Activated naive CD4-positive, alpha-beta T cell treated with anti-CD3 and anti-CD28 coated beads, Interleukin-2, amount 50 U/mL, for 24 hours (primary cell): ENCODE measurements around the gene MGMT.

Source experiments
- H3K27ac Mint-ChIP-seq: one replicate; pipeline ENCODE4 v1.8.0; 2021; ENCODE audit warnings: mild to moderate bottlenecking, mixed read lengths
- H3K27me3 Mint-ChIP-seq: one replicate; pipeline ENCODE4 v1.8.0; 2021; ENCODE audit warnings: mixed read lengths
- H3K36me3 Mint-ChIP-seq: one replicate; pipeline ENCODE4 v1.8.0; 2021; ENCODE audit warnings: mixed read lengths
- H3K4me1 Mint-ChIP-seq: one replicate; pipeline ENCODE4 v1.8.0; 2021; ENCODE audit warnings: mixed read lengths
- H3K4me3 Mint-ChIP-seq: one replicate; pipeline ENCODE4 v1.8.0; 2021; ENCODE audit warnings: mild to moderate bottlenecking, mixed read lengths
- H3K9me3 Mint-ChIP-seq: one replicate; pipeline ENCODE4 v1.8.0; 2021; ENCODE audit warnings: mixed read lengths

Gene MGMT

GRCh38 chr10:129594811-129595210, 127.8 kb downstream of the MGMT start:
- H3K4me1 Mint-ChIP-seq = no peaks in the 10 kb centered on the region
- no peak overlapping the region for H3K4me3 Mint-ChIP-seq
- peaks cover 35% of the 10 kb centered on the region for H3K36me3 Mint-ChIP-seq
- H3K27ac Mint-ChIP-seq = no peak overlapping the region
- H3K27me3 Mint-ChIP-seq = no peaks in the 10 kb centered on the region
- peaks cover 5% of the 10 kb centered on the region for H3K9me3 Mint-ChIP-seq

GRCh38 chr10:129598413-129598812, 131.4 kb downstream of the MGMT start:
- H3K27me3 Mint-ChIP-seq = no peaks in the 10 kb centered on the region
- no peaks in the 10 kb centered on the region for H3K4me1 Mint-ChIP-seq
- H3K4me3 Mint-ChIP-seq = no peak overlapping the region
- H3K9me3 Mint-ChIP-seq = peaks cover 5% of the 10 kb centered on the region
- peaks cover 20% of the 10 kb centered on the region for H3K36me3 Mint-ChIP-seq
- no peak overlapping the region for H3K27ac Mint-ChIP-seq

GRCh38 chr10:129599160-129599559, 132.1 kb downstream of the MGMT start:
- H3K36me3 Mint-ChIP-seq = peaks cover 19% of the 10 kb centered on the region
- no peaks in the 10 kb centered on the region for H3K4me1 Mint-ChIP-seq
- H3K9me3 Mint-ChIP-seq = peaks cover 5% of the 10 kb centered on the region
- H3K27ac Mint-ChIP-seq = no peak overlapping the region
- H3K4me3 Mint-ChIP-seq = no peak overlapping the region
- no peaks in the 10 kb centered on the region for H3K27me3 Mint-ChIP-seq

- H3K36me3 Mint-ChIP-seq = peaks cover 16% of the 10 kb centered on the region
- H3K4me1 Mint-ChIP-seq = peaks cover 4% of the 10 kb centered on the region
- no peaks in the 10 kb centered on the region for H3K27me3 Mint-ChIP-seq
- H3K27ac Mint-ChIP-seq = no peak overlapping the region
- H3K4me3 Mint-ChIP-seq = no peak overlapping the region
- H3K9me3 Mint-ChIP-seq = no peaks in the 10 kb centered on the region
Measured at GRCh38 chr10:129601737-129602136, 134.7 kb downstream of the MGMT start.

- Mint-ChIP-seq H3K27ac (no peak overlapping the region), H3K9me3 (no peaks in the 10 kb centered on the region), H3K36me3 (peaks cover 18% of the 10 kb centered on the region), H3K4me3 (no peak overlapping the region), H3K27me3 (no peaks in the 10 kb centered on the region), H3K4me1 (peaks cover 4% of the 10 kb centered on the region)
Measured at GRCh38 chr10:129602938-129603535, 136.0 kb downstream of the MGMT start.

GRCh38 chr10:129604333-129605032, 137.4 kb downstream of the MGMT start:
- peaks cover 17% of the 10 kb centered on the region for H3K36me3 Mint-ChIP-seq
- H3K27ac Mint-ChIP-seq = no peak overlapping the region

GRCh38 chr10:129605266-129605985, 138.4 kb downstream of the MGMT start:
- H3K4me1 Mint-ChIP-seq = peaks cover 4% of the 10 kb centered on the region
- H3K27ac Mint-ChIP-seq = no peak overlapping the region
- H3K4me3 Mint-ChIP-seq = no peak overlapping the region
- H3K36me3 Mint-ChIP-seq = peaks cover 19% of the 10 kb centered on the region
- no peaks in the 10 kb centered on the region for H3K9me3 Mint-ChIP-seq
- no peaks in the 10 kb centered on the region for H3K27me3 Mint-ChIP-seq

More at GRCh38 chr10:129604333-129605032, 137.4 kb downstream of the MGMT start:
- no peaks in the 10 kb centered on the region for H3K9me3 Mint-ChIP-seq
- H3K4me1 Mint-ChIP-seq = peaks cover 4% of the 10 kb centered on the region
- H3K27me3 Mint-ChIP-seq = no peaks in the 10 kb centered on the region
- no peak overlapping the region for H3K4me3 Mint-ChIP-seq

GRCh38 chr10:129605986-129606518, 139.0 kb downstream of the MGMT start:
- Mint-ChIP-seq H3K27me3 (no peaks in the 10 kb centered on the region), H3K27ac (no peak overlapping the region), H3K9me3 (no peaks in the 10 kb centered on the region), H3K4me3 (no peak overlapping the region), H3K4me1 (peaks cover 4% of the 10 kb centered on the region), H3K36me3 (peaks cover 24% of the 10 kb centered on the region)

- Mint-ChIP-seq H3K27ac (no peak overlapping the region), H3K9me3 (no peaks in the 10 kb centered on the region)
Measured at GRCh38 chr10:129607607-129608109, 140.6 kb downstream of the MGMT start.

GRCh38 chr10:129608653-129609052, 141.6 kb downstream of the MGMT start:
- peaks cover 27% of the 10 kb centered on the region for H3K36me3 Mint-ChIP-seq
- peaks cover 4% of the 10 kb centered on the region for H3K4me1 Mint-ChIP-seq
- H3K27me3 Mint-ChIP-seq = no peaks in the 10 kb centered on the region
- no peak overlapping the region for H3K4me3 Mint-ChIP-seq
- no peak overlapping the region for H3K27ac Mint-ChIP-seq
- no peaks in the 10 kb centered on the region for H3K9me3 Mint-ChIP-seq

More at GRCh38 chr10:129607607-129608109, 140.6 kb downstream of the MGMT start:
- Mint-ChIP-seq H3K4me1 (peaks cover 4% of the 10 kb centered on the region), H3K36me3 (peaks cover 28% of the 10 kb centered on the region), H3K27me3 (no peaks in the 10 kb centered on the region), H3K4me3 (no peak overlapping the region)

- H3K4me3 Mint-ChIP-seq = no peak overlapping the region
- no peaks in the 10 kb centered on the region for H3K9me3 Mint-ChIP-seq
- H3K4me1 Mint-ChIP-seq = peaks cover 4% of the 10 kb centered on the region
- H3K27ac Mint-ChIP-seq = no peak overlapping the region
- peaks cover 22% of the 10 kb centered on the region for H3K36me3 Mint-ChIP-seq
- H3K27me3 Mint-ChIP-seq = no peaks in the 10 kb centered on the region
Measured at GRCh38 chr10:129609551-129609950, 142.5 kb downstream of the MGMT start.

GRCh38 chr10:129612481-129613109, 145.6 kb downstream of the MGMT start:
- no peaks in the 10 kb centered on the region for H3K27me3 Mint-ChIP-seq
- H3K36me3 Mint-ChIP-seq = peaks cover 27% of the 10 kb centered on the region
- peaks cover 7% of the 10 kb centered on the region for H3K9me3 Mint-ChIP-seq
- no peak overlapping the region for H3K4me3 Mint-ChIP-seq
- H3K4me1 Mint-ChIP-seq = peaks cover 4% of the 10 kb centered on the region
- no peak overlapping the region for H3K27ac Mint-ChIP-seq

GRCh38 chr10:129613377-129613980, 146.4 kb downstream of the MGMT start:
- no peak overlapping the region for H3K4me3 Mint-ChIP-seq

GRCh38 chr10:129614341-129614740, 147.3 kb downstream of the MGMT start:
- peaks cover 7% of the 10 kb centered on the region for H3K9me3 Mint-ChIP-seq
- H3K27ac Mint-ChIP-seq = no peak overlapping the region
- H3K36me3 Mint-ChIP-seq = peaks cover 27% of the 10 kb centered on the region
- H3K27me3 Mint-ChIP-seq = no peaks in the 10 kb centered on the region
- H3K4me3 Mint-ChIP-seq = no peak overlapping the region
- peaks cover 4% of the 10 kb centered on the region for H3K4me1 Mint-ChIP-seq

More at GRCh38 chr10:129613377-129613980, 146.4 kb downstream of the MGMT start:
- Mint-ChIP-seq H3K9me3 (peaks cover 7% of the 10 kb centered on the region), H3K36me3 (peaks cover 27% of the 10 kb centered on the region), H3K27me3 (no peaks in the 10 kb centered on the region), H3K27ac (no peak overlapping the region), H3K4me1 (peaks cover 4% of the 10 kb centered on the region)

- Mint-ChIP-seq H3K4me1 (peaks cover 6% of the 10 kb centered on the region), H3K27ac (no peak overlapping the region), H3K27me3 (no peaks in the 10 kb centered on the region), H3K36me3 (peaks cover 27% of the 10 kb centered on the region), H3K9me3 (peaks cover 9% of the 10 kb centered on the region), H3K4me3 (no peak overlapping the region)
Measured at GRCh38 chr10:129615381-129615780, 148.3 kb downstream of the MGMT start.
